PC-3 (cell line): Measurements from ENCODE around the gene SLC35F1.

Source experiments
- CTCF ChIP-seq: fragments of 300-600 bp; sonication (generic); conservative IDR thresholded peaks from 2 replicates; pipeline ENCODE4 v1.5.1; 2017; ENCODE audit warnings: antibody characterized with exemption, low read depth, mild to moderate bottlenecking, low read length
- EZH2 ChIP-seq: fragments of 300-600 bp; sonication (generic); IDR thresholded peaks from one replicate; pipeline ENCODE4 v1.6.1; 2017; ENCODE audit warnings: antibody characterized with exemption, mild to moderate bottlenecking, low read length; ENCODE audit not compliant: unreplicated experiment

GRCh38 chr6:118029967-118030366 lies 122.9 kb downstream of the SLC35F1 start:
- TF ChIP-seq CTCF (no peak), EZH2 (no peak)
